Measurements from ENCODE around the gene APBA2. TPM values are rescaled to one million over a fixed set of nuclear protein-coding genes. Genes with fewer than 3 reads are reported as not detected.

APBA2 gene
- total and polyA plus RNA-seq, 8 donors: 0.45 to 13.3 (median 2.0) TPM; not detected in 1

- no peak overlapping the region for H3K4me3 ChIP-seq
- no peak overlapping the region for H3K27ac ChIP-seq
- H3K9me3 ChIP-seq: peaks cover 0 to 10% (median 2%) of the 10 kb centered on the region in 4 donors
- no peaks in the 10 kb centered on the region for H3K27me3 ChIP-seq
- no peaks in the 10 kb centered on the region for H3K4me1 ChIP-seq
- no peak for DNase-seq
- intact Hi-C loops (cut with DNase I; ENCODE audit: low total_unique reads): no loop called here
- H3K36me3 ChIP-seq: no peaks in the 10 kb centered on the region
- TF ChIP-seq, protein P1, sequence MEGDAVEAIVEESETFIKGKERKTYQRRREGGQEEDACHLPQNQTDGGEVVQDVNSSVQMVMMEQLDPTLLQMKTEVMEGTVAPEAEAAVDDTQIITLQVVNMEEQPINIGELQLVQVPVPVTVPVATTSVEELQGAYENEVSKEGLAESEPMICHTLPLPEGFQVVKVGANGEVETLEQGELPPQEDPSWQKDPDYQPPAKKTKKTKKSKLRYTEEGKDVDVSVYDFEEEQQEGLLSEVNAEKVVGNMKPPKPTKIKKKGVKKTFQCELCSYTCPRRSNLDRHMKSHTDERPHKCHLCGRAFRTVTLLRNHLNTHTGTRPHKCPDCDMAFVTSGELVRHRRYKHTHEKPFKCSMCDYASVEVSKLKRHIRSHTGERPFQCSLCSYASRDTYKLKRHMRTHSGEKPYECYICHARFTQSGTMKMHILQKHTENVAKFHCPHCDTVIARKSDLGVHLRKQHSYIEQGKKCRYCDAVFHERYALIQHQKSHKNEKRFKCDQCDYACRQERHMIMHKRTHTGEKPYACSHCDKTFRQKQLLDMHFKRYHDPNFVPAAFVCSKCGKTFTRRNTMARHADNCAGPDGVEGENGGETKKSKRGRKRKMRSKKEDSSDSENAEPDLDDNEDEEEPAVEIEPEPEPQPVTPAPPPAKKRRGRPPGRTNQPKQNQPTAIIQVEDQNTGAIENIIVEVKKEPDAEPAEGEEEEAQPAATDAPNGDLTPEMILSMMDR (IDR thresholded peaks at IDR 0.05): no peak
- TF ChIP-seq POLR2A (IDR thresholded peaks at IDR 0.05) (no peak), EP300 (IDR thresholded peaks at IDR 0.05) (no peak)
- 79 to 92% (median 89%) methylated on average over 5 to 8 of the region's 8 CpGs for WGBS, 5 donors
Observed at GRCh38 chr15:28876845-28877185, 9.0 kb upstream of the APBA2 start.

DNA sequence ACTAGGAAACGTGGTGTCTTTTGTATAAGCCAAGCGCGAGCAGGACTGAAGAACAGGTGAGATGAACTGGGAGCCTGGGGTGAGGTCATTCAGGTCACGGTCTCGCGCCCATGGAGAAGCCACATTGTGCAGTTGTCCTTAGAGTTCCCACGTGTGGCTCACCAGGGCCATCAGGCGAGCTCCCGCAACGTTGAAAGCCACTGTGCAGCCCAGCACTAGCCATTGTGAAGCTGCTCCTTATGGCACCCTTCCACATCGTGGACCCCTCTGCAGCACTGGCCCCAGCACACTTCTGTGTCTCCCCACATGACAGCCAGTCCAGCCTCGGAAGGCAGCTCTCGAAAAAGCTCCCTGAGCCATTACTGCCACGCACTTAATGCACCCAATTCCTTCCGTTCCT is 7.6 kb upstream of the APBA2 start:
- intact Hi-C loops (cut with DNase I; ENCODE audit: low total_unique reads): no loop called here
- Histone ChIP-seq H3K4me1 (no peaks in the 10 kb centered on the region), H3K36me3 (no peaks in the 10 kb centered on the region), H3K4me3 (no peak overlapping the region), H3K27ac (no peak overlapping the region), H3K9me3 (no peaks in the 10 kb centered on the region), H3K27me3 (no peaks in the 10 kb centered on the region)
- no peak for DNase-seq
- TF ChIP-seq POLR2AphosphoS5 (IDR thresholded peaks at IDR 0.05): no peak
- no peak for TF ChIP-seq POLR2A (IDR thresholded peaks at IDR 0.05)
- TF ChIP-seq EP300 (IDR thresholded peaks at IDR 0.05): no peak
- TF ChIP-seq, protein P1 (IDR thresholded peaks at IDR 0.05): no peak
- WGBS, 5 donors: 83 to 93% (median 88%) methylated on average over 14 to 15 of the region's 15 CpGs

- TF ChIP-seq POLR2A (IDR thresholded peaks at IDR 0.05) (no peak), EP300 (IDR thresholded peaks at IDR 0.05) (no peak), POLR2AphosphoS5 (IDR thresholded peaks at IDR 0.05) (no peak)
- TF ChIP-seq, protein P1 (IDR thresholded peaks at IDR 0.05): no peak
- intact Hi-C loops (cut with DNase I; ENCODE audit: low total_unique reads): no loop called here
- Histone ChIP-seq H3K4me3 (no peak overlapping the region), H3K9me3 (no peaks in the 10 kb centered on the region), H3K36me3 (no peaks in the 10 kb centered on the region), H3K27ac (no peak overlapping the region), H3K27me3 (peaks cover 0 to 4% (median 0%) of the 10 kb centered on the region in 3 donors), H3K4me1 (no peaks in the 10 kb centered on the region)
- WGBS, 5 donors: 85 to 92% (median 88%) methylated on average over 4 to 9 of the region's 9 CpGs
- DNase-seq: no peak
Observed at GRCh38 chr15:28879551-28879950, 6.2 kb upstream of the APBA2 start.

GRCh38 chr15:28880680-28881079 is 5.1 kb upstream of the APBA2 start:
- DNase-seq: no peak
- Histone ChIP-seq H3K36me3 (no peaks in the 10 kb centered on the region), H3K4me3 (no peak overlapping the region), H3K27me3 (peaks cover 0 to 16% (median 10%) of the 10 kb centered on the region in 3 donors), H3K27ac (no peak overlapping the region), H3K4me1 (peaks cover 0 to 6% (median 5%) of the 10 kb centered on the region in 4 donors), H3K9me3 (no peaks in the 10 kb centered on the region)
- intact Hi-C loops (cut with DNase I; ENCODE audit: low total_unique reads): no loop called here
- 60 to 71% (median 64%) methylated on average over 5 of the region's 5 CpGs for WGBS, 5 donors
- TF ChIP-seq POLR2AphosphoS5 (IDR thresholded peaks at IDR 0.05) (no peak), POLR2A (IDR thresholded peaks at IDR 0.05) (no peak), EP300 (IDR thresholded peaks at IDR 0.05) (no peak)
- TF ChIP-seq, protein P1 (IDR thresholded peaks at IDR 0.05): no peak

Data from stomach (tissue), 9 donors.